ENCODE results near the gene SUPT5H.

Gene SUPT5H

DNA sequence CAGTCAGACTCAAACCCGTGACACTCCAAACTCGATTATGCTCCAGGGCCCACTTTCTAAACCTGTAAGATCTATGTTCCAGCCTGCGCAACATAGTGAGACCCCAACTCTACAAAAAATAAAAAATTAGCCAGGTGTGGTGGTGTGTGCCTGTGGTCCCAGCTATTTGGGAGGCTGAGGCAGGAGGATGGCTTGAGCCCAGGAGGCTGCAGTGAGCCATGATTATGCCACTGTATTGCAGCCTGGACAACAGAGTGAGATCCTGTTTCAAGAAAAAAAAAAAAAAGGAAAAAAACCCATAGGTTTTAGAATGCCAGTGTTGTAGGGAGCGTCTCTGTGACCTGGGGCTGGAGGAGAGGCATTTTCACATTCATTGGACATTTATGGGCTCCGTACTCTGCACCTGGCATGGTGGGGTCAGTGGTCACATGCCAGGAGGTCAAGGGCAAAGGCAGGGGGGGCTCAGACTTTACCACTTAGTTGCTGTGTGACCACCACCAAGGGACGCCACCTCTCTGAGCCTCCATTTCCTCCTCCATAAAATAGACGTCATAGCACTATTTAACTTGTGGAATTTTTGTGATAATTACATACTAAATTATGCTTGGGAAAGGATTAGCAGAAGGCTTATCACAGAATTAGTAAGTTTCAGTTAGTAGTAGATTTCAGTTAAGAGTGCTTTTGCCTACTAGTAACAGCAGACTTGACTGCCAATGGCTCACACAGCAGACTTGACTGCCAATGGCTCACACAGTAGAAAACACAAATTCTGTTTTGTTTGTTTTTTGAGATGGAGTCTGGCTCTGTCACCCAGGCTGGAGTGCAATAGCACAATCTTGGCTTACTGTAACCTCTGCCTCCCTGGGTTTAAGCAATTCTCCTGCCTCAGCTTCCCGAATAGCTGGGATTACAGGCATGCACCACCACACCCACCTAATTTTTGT, 75.4 kb downstream of the SUPT5H start:
- DNase-seq (ENCODE audit: low spot score): no peak

- no peak for DNase-seq (ENCODE audit: low spot score)
These were observed 79.1 kb downstream of the SUPT5H start for GRCh38 chr19:39524495-39524894.

DNA sequence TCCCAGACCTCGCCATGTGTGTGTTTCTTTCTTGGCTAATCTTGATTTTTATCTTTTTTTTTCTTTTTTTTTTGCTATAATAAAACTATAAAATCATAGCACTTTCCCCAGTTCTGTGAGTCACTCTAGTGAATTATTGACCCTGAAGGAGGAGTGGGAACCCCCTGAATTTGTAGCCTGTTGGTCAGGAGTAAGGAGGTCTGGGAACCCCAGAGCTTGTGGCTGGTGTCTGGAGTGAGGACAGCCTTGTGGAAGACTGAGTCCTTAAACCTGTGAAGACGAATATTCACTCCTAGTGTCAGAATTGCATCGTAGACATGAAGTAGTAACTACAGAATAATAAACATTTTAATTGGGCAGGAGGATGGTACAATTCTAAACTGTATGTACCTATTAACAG, 79.8 kb downstream of the SUPT5H start:
- no peak for DNase-seq (ENCODE audit: low spot score)

All from CD4-positive, alpha-beta T cell treated with Interleukin-2 at 100 ng/mL for 4 hours (primary cell).